HG02973 (cell line): ENCODE results near the gene GCAT.

Experiments used
- ATAC-seq: cut with Tn5 transposase; IDR thresholded peaks from one replicate; pipeline ENCODE4 v1.9.1; 2021; ENCODE audit warnings: moderate library complexity; ENCODE audit not compliant: unreplicated experiment

GCAT gene

GRCh38 chr22:37807410-37808293, at the start of gene GCAT:
GCAT (plus strand) TSS chr22:37807934; CDS start chr22:37807968, 34 bp downstream.
- ATAC-seq: peak; percentile 79

- no peak for ATAC-seq
Measured at GRCh38 chr22:37758694-37759093, 49.0 kb upstream of the GCAT start.

GRCh38 chr22:37759281-37759680, 48.5 kb upstream of the GCAT start:
- no peak for ATAC-seq

- ATAC-seq: no peak
Measured at GRCh38 chr22:37760152-37760551, 47.6 kb upstream of the GCAT start.

- no peak for ATAC-seq
Measured at GRCh38 chr22:37762389-37762836, 45.3 kb upstream of the GCAT start.

- ATAC-seq: no peak
Measured at GRCh38 chr22:37763012-37763411, 44.7 kb upstream of the GCAT start.

- no peak for ATAC-seq
Measured at GRCh38 chr22:37763652-37764051, 44.1 kb upstream of the GCAT start.

- ATAC-seq: no peak
Measured at GRCh38 chr22:37764622-37765021, 43.1 kb upstream of the GCAT start.

GRCh38 chr22:37765498-37765897, 42.2 kb upstream of the GCAT start:
- no peak for ATAC-seq

- ATAC-seq: no peak
Measured at GRCh38 chr22:37765953-37766576, 41.7 kb upstream of the GCAT start.

GRCh38 chr22:37768273-37768672, 39.5 kb upstream of the GCAT start:
- no peak for ATAC-seq

- ATAC-seq: no peak
Measured at GRCh38 chr22:37769056-37769455, 38.7 kb upstream of the GCAT start.

GRCh38 chr22:37771081-37771480, 36.7 kb upstream of the GCAT start:
- ATAC-seq: no peak

- no peak for ATAC-seq
Measured at GRCh38 chr22:37771702-37772427, 35.9 kb upstream of the GCAT start.

GRCh38 chr22:37774728-37775127, 33.0 kb upstream of the GCAT start:
- ATAC-seq: no peak

- no peak for ATAC-seq
Measured at GRCh38 chr22:37775785-37776638, 31.7 kb upstream of the GCAT start.

- no peak for ATAC-seq
Measured at GRCh38 chr22:37776639-37777005, 31.1 kb upstream of the GCAT start.

- ATAC-seq: no peak
Measured at GRCh38 chr22:37777122-37777687, 30.5 kb upstream of the GCAT start.

- ATAC-seq: no peak
Measured at GRCh38 chr22:37778370-37779009, 29.2 kb upstream of the GCAT start.
